Melanocyte of skin (primary cell): ENCODE measurements around the gene SPCS1. TPM values are rescaled to one million over a fixed set of nuclear protein-coding genes. Genes with fewer than 3 reads are reported as not detected.

Experiments used
- small RNA-seq, 2 donors: library from RNA; depleted of rRNA; stranded (forward); fragments of <200 nt; gene quantifications; one replicate each; pipeline ENCODE3, GENCODE V24; 2012
- total RNA-seq, 2 donors: library from RNA; depleted of rRNA; stranded (reverse); fragments of >200 nt; gene quantifications; 2 replicates each; pipeline ENCODE4 v1.2.3, GENCODE V29; 2012

SPCS1 gene
- total RNA-seq, result 10 to 100 TPM; 76.1 to 86.9 TPM

GRCh38 chr3:52705688-52706686 lies at the start of gene SPCS1, which contains the start of gene GLT8D1:
TSS of gene SPCS1 (plus strand) at chr3:52706106. CDS start at chr3:52706247, 141 bp downstream.
TSS of gene GLT8D1 (minus strand) at chr3:52705791. CDS start at chr3:52700460, 5,331 bp downstream.

GRCh38 chr3:52685709-52686691 lies 19.9 kb upstream of the SPCS1 start, which contains the start of the genes GNL3 and PBRM1:
TSS of gene GNL3 (plus strand) at chr3:52686032. CDS start at chr3:52686093, 61 bp downstream.
TSS of gene PBRM1 (minus strand) at chr3:52685913.

Small RNA genes lying within 50 kb of the gene (small RNA-seq; reads per million reads assigned to genes)
- 0 reads per million in 2 donors for gene AC006254.2
- gene RF00569, result 15,347 to 16,420 reads per million in 2 donors
- gene RF01183, result 0 reads per million in 2 donors
- 0 reads per million in 2 donors for gene SNORD19
- gene SNORD19B, result 0 reads per million in 2 donors
- 779 to 1,333 reads per million in 2 donors for gene SNORD69

Other genes starting within 250 kb of the SPCS1 start
- under 1 TPM; under 0.01 to 0.33 TPM for gene STAB1, start 210.8 kb upstream of the SPCS1 start, total RNA-seq
- 10 to 100 TPM in 1 of 2 donors, 1 to 10 TPM in 1; 9.6 to 20.3 TPM for gene NT5DC2, start 172.2 kb upstream of the SPCS1 start, total RNA-seq
- 10 to 100 TPM; 15.7 to 16.5 TPM for gene UQCC5, start 169.5 kb upstream of the SPCS1 start, total RNA-seq
- 100 to 1,000 TPM; 131 to 284 TPM for gene PBRM1, start 20.2 kb upstream of the SPCS1 start, total RNA-seq
- 100 to 1,000 TPM; 137 to 183 TPM for gene GNL3, start 20.1 kb upstream of the SPCS1 start, total RNA-seq
- gene GLT8D1, start 315 bp upstream of the SPCS1 start, total RNA-seq, result 10 to 100 TPM; 39.9 to 46.6 TPM
- gene NEK4, start 64.8 kb downstream of the SPCS1 start, total RNA-seq, result 10 to 100 TPM; 20.3 to 29.0 TPM
- gene ITIH1, start 71.5 kb downstream of the SPCS1 start, total RNA-seq, result not detected
- 1 to 10 TPM in 1 of 2 donors, not detected in 1; 1.3 TPM for gene ITIH3, start 88.7 kb downstream of the SPCS1 start, total RNA-seq
- gene ITIH4, start 124.6 kb downstream of the SPCS1 start, total RNA-seq, result 1 to 10 TPM; 2.7 to 4.1 TPM
- under 1 TPM in 1 of 2 donors, not detected in 1; 0.33 TPM for gene MUSTN1, start 128.9 kb downstream of the SPCS1 start, total RNA-seq
- 10 to 100 TPM; 13.8 to 14.3 TPM for gene STIMATE, start 191.4 kb downstream of the SPCS1 start, total RNA-seq